HG02759 (cell line): ENCODE results near the gene CIITA.
"Not testable (repeated sequence)": the region's sequence is repeated elsewhere in the genome, so short reads cannot be mapped to it uniquely, and the experiment has no call there.

ENCODE experiments used
- ATAC-seq: cut with Tn5 transposase; IDR thresholded peaks from one replicate; pipeline ENCODE4 v1.9.1; 2021; ENCODE audit warnings: mild to moderate bottlenecking, moderate library complexity; ENCODE audit not compliant: unreplicated experiment

The CIITA gene, protein sequence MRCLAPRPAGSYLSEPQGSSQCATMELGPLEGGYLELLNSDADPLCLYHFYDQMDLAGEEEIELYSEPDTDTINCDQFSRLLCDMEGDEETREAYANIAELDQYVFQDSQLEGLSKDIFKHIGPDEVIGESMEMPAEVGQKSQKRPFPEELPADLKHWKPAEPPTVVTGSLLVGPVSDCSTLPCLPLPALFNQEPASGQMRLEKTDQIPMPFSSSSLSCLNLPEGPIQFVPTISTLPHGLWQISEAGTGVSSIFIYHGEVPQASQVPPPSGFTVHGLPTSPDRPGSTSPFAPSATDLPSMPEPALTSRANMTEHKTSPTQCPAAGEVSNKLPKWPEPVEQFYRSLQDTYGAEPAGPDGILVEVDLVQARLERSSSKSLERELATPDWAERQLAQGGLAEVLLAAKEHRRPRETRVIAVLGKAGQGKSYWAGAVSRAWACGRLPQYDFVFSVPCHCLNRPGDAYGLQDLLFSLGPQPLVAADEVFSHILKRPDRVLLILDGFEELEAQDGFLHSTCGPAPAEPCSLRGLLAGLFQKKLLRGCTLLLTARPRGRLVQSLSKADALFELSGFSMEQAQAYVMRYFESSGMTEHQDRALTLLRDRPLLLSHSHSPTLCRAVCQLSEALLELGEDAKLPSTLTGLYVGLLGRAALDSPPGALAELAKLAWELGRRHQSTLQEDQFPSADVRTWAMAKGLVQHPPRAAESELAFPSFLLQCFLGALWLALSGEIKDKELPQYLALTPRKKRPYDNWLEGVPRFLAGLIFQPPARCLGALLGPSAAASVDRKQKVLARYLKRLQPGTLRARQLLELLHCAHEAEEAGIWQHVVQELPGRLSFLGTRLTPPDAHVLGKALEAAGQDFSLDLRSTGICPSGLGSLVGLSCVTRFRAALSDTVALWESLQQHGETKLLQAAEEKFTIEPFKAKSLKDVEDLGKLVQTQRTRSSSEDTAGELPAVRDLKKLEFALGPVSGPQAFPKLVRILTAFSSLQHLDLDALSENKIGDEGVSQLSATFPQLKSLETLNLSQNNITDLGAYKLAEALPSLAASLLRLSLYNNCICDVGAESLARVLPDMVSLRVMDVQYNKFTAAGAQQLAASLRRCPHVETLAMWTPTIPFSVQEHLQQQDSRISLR

GRCh38 chr16:10876799-10877341 is at the start of gene CIITA:
TSS of gene CIITA (plus strand) at chr16:10877202. CDS start at chr16:10877331, 129 bp downstream.
- ATAC-seq: peak; percentile 48

DNA sequence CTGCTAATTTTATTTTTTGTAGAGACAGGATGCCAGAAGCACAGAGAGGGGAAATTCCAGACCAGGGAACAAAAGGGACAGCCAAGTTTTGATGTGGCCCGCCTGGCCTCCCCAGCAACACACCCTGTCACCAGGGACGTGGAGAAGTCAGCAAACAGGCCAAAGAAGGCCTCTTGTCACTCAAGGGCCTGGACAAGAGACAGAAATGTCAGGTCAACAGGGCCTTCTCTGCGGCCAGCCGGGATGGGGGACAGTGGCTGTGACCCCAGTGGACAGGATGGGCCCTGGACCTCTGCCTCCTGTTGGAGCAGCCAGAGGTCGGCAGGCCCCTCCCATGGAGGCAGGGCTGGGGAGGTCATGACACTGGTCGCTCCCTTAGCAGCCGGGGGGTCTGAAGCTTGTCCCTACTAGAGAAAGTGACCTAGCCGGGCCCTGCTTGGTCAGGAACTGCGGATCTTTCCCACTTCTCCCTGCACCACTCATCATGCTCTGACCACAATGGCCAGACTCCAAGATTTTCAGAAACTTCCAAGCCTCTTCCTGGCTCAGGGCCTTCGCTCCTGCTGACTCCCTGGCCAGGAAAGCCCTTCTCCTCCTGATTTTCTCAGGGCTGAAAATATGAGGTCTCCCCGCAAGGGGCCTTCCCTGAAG is 49.2 kb upstream of the CIITA start:
- no peak for ATAC-seq

- no peak for ATAC-seq
Measured at GRCh38 chr16:10828851-10829366, 48.1 kb upstream of the CIITA start.

- not testable (repeated sequence) for ATAC-seq
Measured at GRCh38 chr16:10829390-10830098, 47.5 kb upstream of the CIITA start.

DNA sequence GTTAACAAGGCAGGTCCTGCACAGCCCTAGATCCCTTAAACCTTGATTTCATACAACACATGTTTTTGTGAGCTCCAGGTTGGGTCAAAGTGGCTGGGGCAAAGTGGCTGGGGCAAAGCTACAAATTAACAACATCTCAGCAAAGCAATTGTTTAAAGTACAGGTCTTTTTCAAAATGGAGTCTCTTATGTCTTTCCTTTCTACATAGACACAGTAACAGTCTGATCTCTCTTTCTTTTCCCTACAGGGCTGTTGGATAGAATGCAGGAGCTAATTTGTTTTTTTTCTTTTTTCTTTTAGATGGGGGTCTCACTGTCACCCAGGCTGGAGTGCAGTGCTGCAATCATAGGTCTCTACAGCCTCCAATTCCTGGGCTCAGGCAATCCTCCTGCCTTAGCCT is 46.8 kb upstream of the CIITA start:
- not testable (repeated sequence) for ATAC-seq

- no peak for ATAC-seq
Measured at GRCh38 chr16:10831894-10832886, 44.8 kb upstream of the CIITA start.

GRCh38 chr16:10833271-10833670 is 43.7 kb upstream of the CIITA start:
- no peak for ATAC-seq

GRCh38 chr16:10834130-10834529 is 42.9 kb upstream of the CIITA start:
- ATAC-seq: no peak

GRCh38 chr16:10834766-10835165 is 42.2 kb upstream of the CIITA start:
- ATAC-seq: no peak

GRCh38 chr16:10835281-10835931 is 41.6 kb upstream of the CIITA start:
- ATAC-seq: peak; percentile 72

- ATAC-seq: no peak
Measured at GRCh38 chr16:10836174-10836853, 40.7 kb upstream of the CIITA start.

DNA sequence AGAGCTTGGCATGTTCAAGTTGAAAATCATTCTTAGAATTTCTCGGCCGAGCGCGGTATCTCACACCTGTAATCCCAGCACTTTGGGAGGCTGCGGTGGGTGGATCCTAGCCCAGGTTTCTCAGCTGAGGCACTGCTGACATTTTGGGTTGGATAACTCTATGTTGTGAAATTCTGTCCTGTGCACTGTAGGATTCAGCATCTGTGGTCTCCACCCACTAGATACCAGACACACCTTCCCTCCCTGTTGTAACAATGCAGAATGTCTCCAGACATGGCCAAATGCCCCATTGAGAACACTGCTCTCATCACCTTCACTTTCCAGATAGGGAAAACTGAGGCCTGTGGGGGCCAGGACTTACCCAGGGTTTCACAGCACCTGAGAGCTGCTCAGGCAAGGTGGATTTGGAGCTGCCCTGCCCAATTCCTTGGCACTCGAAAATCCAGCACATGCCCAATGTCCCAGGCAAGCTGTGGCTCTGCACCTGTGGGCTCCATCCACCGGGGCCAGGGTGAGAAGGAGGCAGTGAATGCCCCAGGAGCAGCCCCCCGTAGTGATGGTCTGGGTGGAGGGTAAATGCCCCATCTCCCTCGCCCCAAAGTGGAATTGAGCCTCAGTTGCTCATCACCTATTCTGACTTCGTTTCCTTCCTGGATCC is 38.3 kb upstream of the CIITA start:
- no peak for ATAC-seq

DNA sequence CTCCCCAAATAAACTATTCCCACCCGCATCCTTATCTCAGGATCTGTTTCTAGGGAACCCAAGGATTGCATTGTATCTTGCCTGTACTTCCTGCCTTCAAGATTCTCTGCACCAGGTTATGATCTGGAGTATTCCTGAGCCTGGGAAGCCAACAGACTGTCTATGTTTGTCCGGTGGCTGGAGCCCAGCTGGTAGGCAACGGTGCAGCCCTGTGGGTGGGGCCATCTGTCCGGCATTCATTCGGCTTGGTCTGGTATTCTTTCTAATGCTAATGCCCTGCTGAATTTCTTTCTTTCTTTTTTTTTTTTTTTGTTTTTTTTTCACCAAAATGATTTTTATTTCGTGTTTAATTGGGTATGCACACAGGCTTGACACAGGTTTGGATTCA is 37.7 kb upstream of the CIITA start:
- no peak for ATAC-seq

GRCh38 chr16:10840703-10841102 is 36.3 kb upstream of the CIITA start:
- no peak for ATAC-seq

DNA sequence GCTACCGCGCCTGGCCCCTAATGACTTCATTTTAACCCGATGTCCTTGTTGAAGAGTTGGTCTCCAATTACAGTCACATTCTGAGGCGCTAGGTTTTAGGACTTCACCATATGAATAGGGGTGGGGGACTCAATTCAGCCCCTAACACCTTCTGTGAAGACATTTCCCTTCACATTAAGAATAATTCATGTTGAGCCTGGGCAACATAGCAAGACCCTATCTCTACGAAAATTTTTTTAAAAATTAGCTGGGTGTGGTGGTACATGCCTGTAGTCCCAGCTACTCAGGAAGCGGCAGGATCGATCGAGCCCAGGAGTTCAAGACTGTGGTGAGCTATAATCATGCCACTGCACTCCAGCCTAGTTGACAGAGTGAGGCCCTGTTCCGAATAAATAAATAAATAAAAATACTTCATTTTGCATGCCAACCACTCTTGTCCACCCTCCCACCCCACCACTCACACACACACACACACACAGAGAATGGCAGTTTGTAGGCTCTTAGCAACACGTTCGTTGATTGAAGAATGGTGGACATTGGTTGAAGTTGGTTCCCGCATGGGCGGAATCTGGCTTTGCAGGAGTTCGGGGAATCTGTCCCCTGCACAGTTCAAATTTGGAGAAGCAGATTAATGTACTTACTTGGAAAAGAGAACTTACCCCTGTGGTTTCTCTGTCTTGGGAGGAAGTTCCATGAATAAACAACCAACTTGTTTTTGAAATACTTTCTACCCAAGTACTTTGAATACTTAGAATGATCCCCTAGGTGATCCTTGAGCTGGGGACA is 30.6 kb upstream of the CIITA start:
- ATAC-seq: no peak

GRCh38 chr16:10847176-10847575 is 29.8 kb upstream of the CIITA start:
- no peak for ATAC-seq
